Keratinocyte (primary cell): ENCODE measurements around the gene ELP4. TPM values are rescaled to one million over a fixed set of nuclear protein-coding genes. Genes with fewer than 3 reads are reported as not detected.

Source experiments
- DNase-seq: peaks from one replicate; pipeline ENCODE4 v3.0.0-alpha.2; 2011; ENCODE audit warnings: low read depth, missing footprints, low spot score
- FAIRE-seq: peaks from 2 replicates; lab custom pipeline; 2011; peaks lifted over from hg19 to GRCh38; lab: Jason Lieb, UNC
- H2AFZ ChIP-seq: 2 replicates; pipeline ENCODE4 v1.6.0; 2012; ENCODE audit warnings: low read length, control low read depth, inconsistent platforms; ENCODE audit not compliant: control insufficient read depth
- H3K27ac ChIP-seq: 2 replicates; pipeline ENCODE4 v1.5.1; 2011; ENCODE audit warnings: low read length; ENCODE audit not compliant: control insufficient read depth, insufficient read depth
- H3K27me3 ChIP-seq: 3 replicates; pipeline ENCODE4 v1.6.0; 2011; ENCODE audit warnings: low read length; ENCODE audit not compliant: control insufficient read depth, insufficient read depth; ENCODE audit errors: extremely low read depth
- H3K36me3 ChIP-seq, 2 experiments: 2 replicates in 1 of 2; 3 replicates in 1 of 2; pipeline ENCODE4 v1.5.1; 2011; ENCODE audit warnings: low read length in 2 of 2, mild to moderate bottlenecking in 1 of 2; ENCODE audit not compliant: control insufficient read depth in 2 of 2, insufficient read depth in 2 of 2; ENCODE audit errors: extremely low read depth in 1 of 2
- H3K4me1 ChIP-seq: 3 replicates; pipeline ENCODE4 v1.5.1; 2011; ENCODE audit warnings: low read length; ENCODE audit not compliant: control insufficient read depth, insufficient read depth; ENCODE audit errors: extremely low read depth
- H3K4me2 ChIP-seq: 3 replicates; pipeline ENCODE4 v1.6.0; 2011; ENCODE audit warnings: low read depth, low read length; ENCODE audit not compliant: control insufficient read depth, insufficient read depth; ENCODE audit errors: extremely low read depth
- H3K4me3 ChIP-seq, 3 experiments: fragments of 200-600 bp in 1 of 3; sonication (generic) in 1 of 3; 2 replicates in 2 of 3; 3 replicates in 1 of 3; pipeline ENCODE4 v1.5.1; 2011 to 2016; ENCODE audit warnings: low read length in 3 of 3, mild to moderate bottlenecking in 3 of 3, control low read depth in 2 of 3, inconsistent platforms in 1 of 3, low read depth in 1 of 3, mixed read lengths in 1 of 3, mixed run types in 1 of 3, moderate library complexity in 1 of 3; ENCODE audit not compliant: control insufficient read depth in 2 of 3, insufficient read depth in 2 of 3; ENCODE audit errors: extremely low read depth in 1 of 3
- H3K79me2 ChIP-seq: 2 replicates; pipeline ENCODE4 v1.6.0; 2012; ENCODE audit warnings: low read length; ENCODE audit not compliant: control insufficient read depth, insufficient read depth
- H3K9ac ChIP-seq: 3 replicates; pipeline ENCODE4 v1.6.0; 2011; ENCODE audit warnings: low read length; ENCODE audit not compliant: control insufficient read depth, insufficient read depth; ENCODE audit errors: extremely low read depth
- H3K9me1 ChIP-seq: 3 replicates; pipeline ENCODE4 v1.6.0; 2011; ENCODE audit warnings: low read length; ENCODE audit not compliant: control insufficient read depth, insufficient read depth; ENCODE audit errors: extremely low read depth
- H3K9me3 ChIP-seq: 2 replicates; pipeline ENCODE4 v1.5.1; 2012; ENCODE audit warnings: low read depth, low read length; ENCODE audit not compliant: control insufficient read depth
- H4K20me1 ChIP-seq: 3 replicates; pipeline ENCODE4 v1.6.0; 2011; ENCODE audit warnings: low read length; ENCODE audit not compliant: control insufficient read depth, insufficient read depth; ENCODE audit errors: extremely low read depth
- CTCF ChIP-seq, 3 experiments: IDR thresholded peaks in 1 of 3; conservative IDR thresholded peaks in 1 of 3; optimal IDR thresholded peaks in 1 of 3; 2 replicates in 2 of 3; 3 replicates in 1 of 3; pipeline versions ENCODE3 to v1.5.1; 2011; ENCODE audit warnings: low read length in 3 of 3, mild to moderate bottlenecking in 3 of 3, moderate library complexity in 2 of 3, control low read depth in 1 of 3, inconsistent platforms in 1 of 3; ENCODE audit not compliant: insufficient read depth in 2 of 3; ENCODE audit errors: extremely low read depth in 1 of 3
- EZH2 ChIP-seq: IDR thresholded peaks from one replicate; pipeline ENCODE4 v1.6.1; 2012; ENCODE audit warnings: inconsistent platforms, mild to moderate bottlenecking, low read length, moderate library complexity
- dilution Hi-C: fragments of 300-500 bp; cut with MboI; formaldehyde crosslinking; loops from one replicate; pipeline ENCODE4 v1.7.0; 2020; ENCODE audit warnings: low sequenced_read_pairs; ENCODE audit not compliant: extremely low pct_ligation_motif_present
- polyA plus RNA-seq, 5 experiments: library from polyadenylated mRNA; depleted of rRNA in 3 of 5; stranded (reverse) in 3 of 5; stranded (forward) in 1 of 5; unstranded in 1 of 5; fragments of >200 nt; gene quantifications; 1 replicate in 1 of 5; 2 replicates in 3 of 5; 3 replicates in 1 of 5; pipeline versions ENCODE4 v1.2.1 to v1.2.3, GENCODE V29; 2011 to 2012; ENCODE audit warnings: missing spikeins in 2 of 5, low read depth in 1 of 5, low replicate concordance in 1 of 5

Gene ELP4
- polyA plus RNA-seq, 1 donor (not counting 4 experiments of a cell fraction or from before 2014, with no cell fraction given) = 29.6 TPM

DNA sequence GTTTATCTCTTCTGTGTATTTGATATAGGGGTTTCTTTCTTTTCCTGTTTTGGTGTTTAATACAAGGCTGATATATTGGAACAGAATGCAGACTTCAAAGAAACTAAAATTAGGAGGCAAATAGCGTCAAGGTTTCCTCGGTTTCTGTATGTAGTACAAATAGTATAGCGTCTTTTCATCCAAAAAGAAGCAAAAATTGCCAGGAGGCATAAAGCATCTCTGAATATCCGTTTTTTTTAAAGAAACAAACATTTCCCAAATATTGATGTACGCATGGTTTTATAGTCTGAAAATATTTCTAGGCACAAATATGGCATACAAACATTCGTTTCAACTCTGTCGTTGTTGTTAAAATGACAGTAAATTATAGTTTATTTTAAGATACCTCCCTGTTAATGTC lies 318.6 kb downstream of the ELP4 start:
- FAIRE-seq (no peak), DNase-seq (no peak)
- H3K36me3 ChIP-seq = no peaks in the 10 kb centered on the region
- H3K4me3 ChIP-seq = no peak overlapping the region
- H3K9me1 ChIP-seq = no peaks in the 10 kb centered on the region
- no peak overlapping the region for H3K27ac ChIP-seq
- peaks cover 73% of the 10 kb centered on the region for H3K27me3 ChIP-seq
- H4K20me1 ChIP-seq = no peaks in the 10 kb centered on the region
- no peak for TF ChIP-seq CTCF (optimal IDR thresholded peaks at IDR 0.05 in 1 of 3, IDR thresholded peaks at IDR 0.05 in 1 of 3, conservative IDR thresholded peaks at IDR 0.05 in 1 of 3; ENCODE audit: extremely low read depth in 1 of 3, insufficient read depth in 2 of 3, low read length in 3 of 3)
- no peak for TF ChIP-seq EZH2
- H3K9me3 ChIP-seq = no peaks in the 10 kb centered on the region
- H3K79me2 ChIP-seq = no peaks in the 10 kb centered on the region
- H3K4me2 ChIP-seq = no peak overlapping the region
- no peak overlapping the region for H2AFZ ChIP-seq
- dilution Hi-C loops = no loop called here
- no peak overlapping the region for H3K9ac ChIP-seq
- H3K4me1 ChIP-seq = no peaks in the 10 kb centered on the region

DNA sequence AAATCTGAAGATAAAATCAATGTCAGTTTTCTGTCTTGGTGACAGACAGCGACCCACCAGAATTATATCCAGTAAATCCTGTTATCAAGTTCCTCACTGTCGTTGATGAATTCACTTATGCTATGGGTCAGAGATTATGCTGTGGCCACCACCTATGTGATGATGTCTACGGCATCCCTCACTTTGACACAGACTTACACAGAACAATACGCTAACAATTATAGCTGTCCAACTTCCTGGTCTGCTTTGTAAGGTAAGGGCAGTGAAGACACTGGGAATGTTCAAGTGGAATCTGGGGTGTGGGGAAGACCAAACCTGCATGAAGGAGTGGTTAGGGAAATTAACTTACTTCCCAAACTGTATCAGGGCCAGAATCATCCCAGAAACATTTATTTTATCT lies 320.8 kb downstream of the ELP4 start:
- no peak for TF ChIP-seq EZH2
- no peak for TF ChIP-seq CTCF (optimal IDR thresholded peaks at IDR 0.05 in 1 of 3, IDR thresholded peaks at IDR 0.05 in 1 of 3, conservative IDR thresholded peaks at IDR 0.05 in 1 of 3; ENCODE audit: extremely low read depth in 1 of 3, insufficient read depth in 2 of 3, low read length in 3 of 3)
- H3K36me3 ChIP-seq = no peaks in the 10 kb centered on the region
- H3K79me2 ChIP-seq = no peaks in the 10 kb centered on the region
- H3K4me1 ChIP-seq = no peaks in the 10 kb centered on the region
- DNase-seq = no peak
- H3K4me3 ChIP-seq = no peak overlapping the region
- no peaks in the 10 kb centered on the region for H4K20me1 ChIP-seq
- no peak overlapping the region for H2AFZ ChIP-seq
- H3K4me2 ChIP-seq = no peak overlapping the region
- H3K27me3 ChIP-seq = peaks cover 52% of the 10 kb centered on the region
- no peak for FAIRE-seq
- no peaks in the 10 kb centered on the region for H3K9me3 ChIP-seq
- H3K9me1 ChIP-seq = no peaks in the 10 kb centered on the region
- no peak overlapping the region for H3K9ac ChIP-seq
- dilution Hi-C loops = no loop called here
- no peak overlapping the region for H3K27ac ChIP-seq
